Lung (tissue), 12 donors: Measurements from ENCODE around the gene FILIP1L. TPM values are rescaled to one million over a fixed set of nuclear protein-coding genes. Genes with fewer than 3 reads are reported as not detected.

Experiments
- ATAC-seq: fragments of 200-7000 bp; cut with Tn5 transposase; one replicate; pipeline ENCODE4 v1.9.1; 2020; ENCODE audit warnings: moderate number of reproducible peaks; ENCODE audit not compliant: insufficient read depth, low FRiP score
- DNase-seq, 3 donors: peaks; one replicate each; pipeline ENCODE4 v3.0.0-alpha.2; 2013 to 2017
- H3K27ac ChIP-seq, 2 donors: one replicate each; pipeline ENCODE4 v1.5.1; 2013; ENCODE audit warnings: mild to moderate bottlenecking in 2 of 2, moderate library complexity in 2 of 2, control low read depth in 1 of 2, inconsistent platforms in 1 of 2, low read depth in 1 of 2, low read length in 1 of 2
- H3K27me3 ChIP-seq, 3 donors: one replicate each; pipeline ENCODE4 v1.5.1; 2013; ENCODE audit warnings: low read length in 2 of 3; ENCODE audit not compliant: control insufficient read depth in 3 of 3, insufficient read depth in 3 of 3
- H3K36me3 ChIP-seq, 4 donors: one replicate each; pipeline ENCODE4 v1.5.1; 2013; ENCODE audit warnings: low read length in 4 of 4, mild to moderate bottlenecking in 1 of 4, moderate library complexity in 1 of 4; ENCODE audit not compliant: control insufficient read depth in 4 of 4, insufficient read depth in 4 of 4
- H3K4me1 ChIP-seq, 5 donors: one replicate each; pipeline ENCODE4 v1.5.1; 2013; ENCODE audit warnings: low read length in 5 of 5, mild to moderate bottlenecking in 2 of 5, moderate library complexity in 1 of 5; ENCODE audit not compliant: control insufficient read depth in 5 of 5, insufficient read depth in 5 of 5
- H3K4me3 ChIP-seq: one replicate; pipeline ENCODE4 v1.5.1; 2013; ENCODE audit warnings: mild to moderate bottlenecking, control low read depth, moderate library complexity
- H3K9ac ChIP-seq, 2 donors: one replicate each; pipeline ENCODE4 v1.5.1; 2013; ENCODE audit warnings: low read length in 2 of 2, control low read depth in 1 of 2; ENCODE audit not compliant: insufficient read depth in 1 of 2
- H3K9me3 ChIP-seq, 4 donors: one replicate each; pipeline ENCODE4 v1.5.1; 2013; ENCODE audit warnings: low read length in 3 of 4, mild to moderate bottlenecking in 1 of 4, moderate library complexity in 1 of 4; ENCODE audit not compliant: control insufficient read depth in 4 of 4, insufficient read depth in 3 of 4
- WGBS, 2 donors: extraction: QIAGEN DNeasy Blood & Tissue Kit; methylation state at CpG; one replicate each; pipeline ENCODE4 v1.1.7; 2013; 5-methylcytosine and 5-hydroxymethylcytosine counted together
- polyA plus RNA-seq, 2 donors: library from polyadenylated mRNA; stranded (reverse); fragments of 200-250 nt; gene quantifications; one replicate each; pipeline ENCODE4 v1.2.1, GENCODE V29; 2013
- total RNA-seq, 2 donors: library from RNA; depleted of rRNA in 1 of 2; stranded (reverse); fragments of >200 nt in 1 of 2; gene quantifications; one replicate each; pipeline ENCODE4 v1.2.1, GENCODE V29; 2014 to 2021
- TF ChIP-seq, protein P1 (sequence below): IDR thresholded peaks from 2 replicates; pipeline ENCODE4 v1.5.1; 2012; ENCODE audit warnings: mild to moderate bottlenecking; ENCODE audit errors: control extremely low read depth, extremely low read depth
- donor health status: control.
- donor health status: control.
- donor health status: Bipolar disorder and iron deficiency.
- donor health status: healthy.
- donor health status: DM: yes; HTN: yes; CAD: no.

The FILIP1L gene
- total and polyA plus RNA-seq, 4 donors, result 8.3 to 27.8 (median 22.5) TPM

DNA sequence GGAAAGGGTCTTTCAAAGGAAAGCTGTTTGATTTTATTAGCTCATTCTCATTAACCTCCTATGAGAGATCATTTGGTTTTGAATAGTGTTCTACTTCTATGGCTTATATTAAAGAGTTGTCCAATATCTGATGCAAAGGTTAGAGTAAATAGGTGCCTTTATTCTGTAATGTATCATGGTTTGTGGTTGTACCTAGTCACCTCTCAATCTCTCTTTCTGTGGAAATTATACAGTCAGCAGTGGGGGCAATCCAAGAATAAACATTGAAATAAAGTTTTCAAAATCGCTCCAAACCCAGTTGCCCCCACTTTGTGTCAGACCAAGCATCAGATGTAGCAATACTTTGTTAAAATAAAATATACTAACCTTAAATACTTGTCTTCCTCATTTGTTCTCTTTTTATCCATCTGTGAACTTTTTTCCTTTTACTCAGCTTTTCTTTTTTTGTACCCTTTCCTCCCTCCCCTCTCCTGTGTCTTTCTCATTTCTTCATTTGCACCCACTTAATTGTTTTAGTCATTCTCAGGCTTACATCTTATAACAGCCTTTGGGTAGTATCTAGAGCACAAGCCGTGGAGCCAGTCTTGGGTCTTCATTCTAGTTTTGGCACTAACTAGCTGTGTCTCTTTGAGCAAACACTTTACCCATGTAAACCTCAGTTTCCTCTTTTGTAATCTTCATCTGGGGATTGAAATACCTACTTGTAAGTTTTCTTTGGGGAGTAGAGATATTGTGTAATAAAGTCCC lies 279.9 kb downstream of the FILIP1L start:
- no peak for DNase-seq
- peaks cover 0 to 20% (median 6%) of the 10 kb centered on the region in 5 donors for H3K4me1 ChIP-seq
- H3K36me3 ChIP-seq, result peaks cover 0 to 5% (median 0%) of the 10 kb centered on the region in 4 donors
- ATAC-seq, result no peak
- 78 to 83% methylated on average over 2 of the region's 2 CpGs for WGBS, 2 donors
- no peaks in the 10 kb centered on the region for H3K9me3 ChIP-seq
- H3K9ac ChIP-seq, result no peak overlapping the region
- H3K27me3 ChIP-seq, result no peaks in the 10 kb centered on the region
- H3K4me3 ChIP-seq, result no peak overlapping the region
- TF ChIP-seq, protein P1, sequence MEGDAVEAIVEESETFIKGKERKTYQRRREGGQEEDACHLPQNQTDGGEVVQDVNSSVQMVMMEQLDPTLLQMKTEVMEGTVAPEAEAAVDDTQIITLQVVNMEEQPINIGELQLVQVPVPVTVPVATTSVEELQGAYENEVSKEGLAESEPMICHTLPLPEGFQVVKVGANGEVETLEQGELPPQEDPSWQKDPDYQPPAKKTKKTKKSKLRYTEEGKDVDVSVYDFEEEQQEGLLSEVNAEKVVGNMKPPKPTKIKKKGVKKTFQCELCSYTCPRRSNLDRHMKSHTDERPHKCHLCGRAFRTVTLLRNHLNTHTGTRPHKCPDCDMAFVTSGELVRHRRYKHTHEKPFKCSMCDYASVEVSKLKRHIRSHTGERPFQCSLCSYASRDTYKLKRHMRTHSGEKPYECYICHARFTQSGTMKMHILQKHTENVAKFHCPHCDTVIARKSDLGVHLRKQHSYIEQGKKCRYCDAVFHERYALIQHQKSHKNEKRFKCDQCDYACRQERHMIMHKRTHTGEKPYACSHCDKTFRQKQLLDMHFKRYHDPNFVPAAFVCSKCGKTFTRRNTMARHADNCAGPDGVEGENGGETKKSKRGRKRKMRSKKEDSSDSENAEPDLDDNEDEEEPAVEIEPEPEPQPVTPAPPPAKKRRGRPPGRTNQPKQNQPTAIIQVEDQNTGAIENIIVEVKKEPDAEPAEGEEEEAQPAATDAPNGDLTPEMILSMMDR, result no peak
- H3K27ac ChIP-seq, result no peak overlapping the region

DNA sequence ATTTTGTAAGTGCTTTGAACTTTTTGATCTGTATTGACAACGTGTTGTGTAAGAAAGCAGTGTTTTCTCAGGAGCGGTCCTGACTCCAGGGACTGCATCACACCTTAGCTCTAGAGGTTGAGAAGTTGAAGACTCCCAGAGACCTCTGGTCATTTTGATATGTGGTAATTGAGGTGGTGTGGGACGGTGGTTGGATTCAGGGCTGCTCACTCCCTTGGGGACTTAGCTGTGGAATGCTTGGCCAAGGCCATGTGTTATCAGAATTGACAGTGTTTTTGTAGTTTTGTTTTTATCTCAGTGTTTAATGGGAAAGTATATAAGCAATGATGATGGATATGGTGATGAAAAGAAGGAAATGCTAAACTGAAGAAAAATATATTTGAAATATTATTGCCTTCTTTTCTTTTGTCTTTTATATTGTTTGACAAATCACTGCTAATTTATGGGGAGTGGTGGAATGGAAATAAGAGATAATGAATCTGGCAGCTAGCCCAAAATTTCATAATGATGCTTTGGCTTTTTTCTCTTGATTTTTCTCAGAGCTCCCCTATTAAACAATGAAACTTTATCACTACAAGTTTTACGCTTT lies 280.6 kb downstream of the FILIP1L start:
- ATAC-seq, result no peak
- no peak overlapping the region for H3K9ac ChIP-seq
- H3K4me1 ChIP-seq, result peaks cover 0 to 20% (median 6%) of the 10 kb centered on the region in 5 donors
- H3K27ac ChIP-seq, result no peak overlapping the region
- no peak overlapping the region for H3K4me3 ChIP-seq
- TF ChIP-seq, protein P1, result no peak
- no peaks in the 10 kb centered on the region for H3K9me3 ChIP-seq
- H3K36me3 ChIP-seq, result peaks cover 0 to 11% (median 0%) of the 10 kb centered on the region in 4 donors
- H3K27me3 ChIP-seq, result no peaks in the 10 kb centered on the region
- DNase-seq, result peak; percentile 37 to 87 (median 85)
- WGBS, 2 donors, result 55 to 60% methylated on average over 4 of the region's 4 CpGs

- Histone ChIP-seq H3K4me3 (no peak overlapping the region), H3K27ac (no peak overlapping the region), H3K9ac (peak overlapping the region in 1 of 2 donors; percentile 17), H3K27me3 (no peaks in the 10 kb centered on the region), H3K4me1 (peaks cover 0 to 20% (median 6%) of the 10 kb centered on the region in 5 donors), H3K36me3 (peaks cover 0 to 11% (median 0%) of the 10 kb centered on the region in 4 donors), H3K9me3 (no peaks in the 10 kb centered on the region)
- WGBS, 2 donors, result 96% methylated on average over 3 of the region's 3 CpGs
- ATAC-seq (no peak), DNase-seq (no peak)
- TF ChIP-seq, protein P1, result no peak
These were observed 284.5 kb downstream of the FILIP1L start for GRCh38 chr3:99829844-99830243.
